Measurements from ENCODE around the gene PTGIS.

The PTGIS gene

DNA sequence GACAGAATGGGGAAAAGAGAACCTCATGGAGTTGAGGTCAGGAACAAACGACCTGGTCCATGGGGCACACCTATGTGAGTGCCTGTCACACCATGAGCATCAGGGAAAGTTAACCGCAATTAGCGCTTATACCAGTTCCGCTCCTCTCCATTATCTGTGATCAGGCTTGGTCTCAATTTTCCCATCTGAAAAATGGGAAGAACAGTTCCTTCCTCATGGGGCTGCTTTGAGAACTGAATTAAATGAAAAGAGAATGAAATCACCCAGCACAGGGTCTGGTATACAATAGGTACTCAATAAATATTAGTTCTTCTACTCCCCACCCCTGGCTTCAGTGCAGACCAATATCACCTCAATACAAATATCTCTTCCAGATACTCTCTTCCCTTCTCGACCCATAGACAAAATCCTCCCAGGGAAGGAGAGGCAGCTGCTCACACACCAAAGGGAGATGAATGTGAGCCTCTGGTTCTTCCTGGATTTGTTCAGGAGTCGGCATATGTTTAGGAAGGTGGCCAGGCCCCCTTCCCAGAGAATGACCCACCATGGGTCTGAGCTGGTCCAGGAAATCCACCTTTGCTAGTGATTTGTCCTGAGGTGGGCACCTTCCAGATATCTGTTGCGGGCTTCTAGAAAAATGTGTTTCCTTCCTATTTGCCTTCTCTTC lies 2.4 kb upstream of the PTGIS start:
- Histone ChIP-seq H3K27me3 (ENCODE audit: insufficient read depth, low read length, poor library complexity) (peaks cover 12% of the 10 kb centered on the region), H3K4me3 (ENCODE audit: low read depth in 1 of 2, low read length in 2 of 2) (no peak overlapping the region), H3K36me3 (ENCODE audit: insufficient read depth, low read length) (no peaks in the 10 kb centered on the region), H3K9me3 (ENCODE audit: insufficient read depth, low read length, severe bottlenecking) (no peaks in the 10 kb centered on the region), H2AFZ (ENCODE audit: low read depth, low read length) (no peak overlapping the region), H3K79me2 (ENCODE audit: insufficient read depth, low read length) (no peaks in the 10 kb centered on the region), H3K9ac (ENCODE audit: low read depth, low read length) (no peak overlapping the region), H3K4me1 (ENCODE audit: insufficient read depth, low read length) (peaks cover 9% of the 10 kb centered on the region), H3K4me2 (ENCODE audit: insufficient read depth, low read length) (no peak overlapping the region), H4K20me1 (ENCODE audit: insufficient read depth, low read length) (no peaks in the 10 kb centered on the region), H3K27ac (ENCODE audit: low read length) (no peak overlapping the region)
- DNase-seq (no peak), ATAC-seq (ENCODE audit: insufficient read depth, low read depth) (no peak)
- TF ChIP-seq, protein P1, sequence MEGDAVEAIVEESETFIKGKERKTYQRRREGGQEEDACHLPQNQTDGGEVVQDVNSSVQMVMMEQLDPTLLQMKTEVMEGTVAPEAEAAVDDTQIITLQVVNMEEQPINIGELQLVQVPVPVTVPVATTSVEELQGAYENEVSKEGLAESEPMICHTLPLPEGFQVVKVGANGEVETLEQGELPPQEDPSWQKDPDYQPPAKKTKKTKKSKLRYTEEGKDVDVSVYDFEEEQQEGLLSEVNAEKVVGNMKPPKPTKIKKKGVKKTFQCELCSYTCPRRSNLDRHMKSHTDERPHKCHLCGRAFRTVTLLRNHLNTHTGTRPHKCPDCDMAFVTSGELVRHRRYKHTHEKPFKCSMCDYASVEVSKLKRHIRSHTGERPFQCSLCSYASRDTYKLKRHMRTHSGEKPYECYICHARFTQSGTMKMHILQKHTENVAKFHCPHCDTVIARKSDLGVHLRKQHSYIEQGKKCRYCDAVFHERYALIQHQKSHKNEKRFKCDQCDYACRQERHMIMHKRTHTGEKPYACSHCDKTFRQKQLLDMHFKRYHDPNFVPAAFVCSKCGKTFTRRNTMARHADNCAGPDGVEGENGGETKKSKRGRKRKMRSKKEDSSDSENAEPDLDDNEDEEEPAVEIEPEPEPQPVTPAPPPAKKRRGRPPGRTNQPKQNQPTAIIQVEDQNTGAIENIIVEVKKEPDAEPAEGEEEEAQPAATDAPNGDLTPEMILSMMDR (IDR thresholded peaks at IDR 0.05; ENCODE audit: borderline replicate concordance, extremely low read depth, low read length, poor library complexity, severe bottlenecking): no peak
- no peak for TF ChIP-seq EZH2 (IDR thresholded peaks at IDR 0.05; ENCODE audit: borderline replicate concordance, low read depth, low read length, severe bottlenecking)

DNA sequence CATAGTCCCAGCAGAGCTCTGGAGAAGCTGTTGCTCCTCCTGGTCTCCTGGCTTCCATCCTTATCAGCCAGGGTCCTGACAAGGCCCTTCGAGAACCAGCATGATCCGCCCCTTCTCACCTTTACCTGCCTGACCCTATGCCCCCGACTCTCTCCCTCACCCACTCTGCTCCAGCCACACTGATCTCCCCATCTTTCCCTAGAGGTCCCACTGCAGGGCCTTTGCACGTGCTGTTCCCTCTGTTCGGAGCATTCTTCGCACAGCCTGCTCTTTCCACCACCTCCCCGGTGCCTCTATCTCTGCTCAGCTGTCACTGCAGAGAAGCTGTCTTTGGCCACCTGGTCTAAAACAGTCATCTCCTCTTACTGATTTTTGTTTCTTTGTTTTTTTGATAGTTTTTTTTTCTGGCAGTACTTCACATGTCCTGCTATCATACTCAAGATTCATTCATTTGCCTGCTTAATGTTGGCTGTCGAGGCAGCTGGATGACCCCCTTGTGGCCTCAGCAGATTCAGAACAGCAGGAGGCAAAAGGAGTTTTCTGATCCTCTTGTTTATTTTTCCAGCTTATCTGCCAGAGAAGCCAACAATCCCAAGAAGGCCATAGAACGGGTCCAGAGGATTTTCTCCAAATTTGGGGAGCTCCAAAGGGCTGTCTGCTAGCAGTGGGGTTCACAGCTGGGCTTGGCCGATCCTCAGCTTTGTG lies 1.6 kb upstream of the PTGIS start:
- no peak for DNase-seq
- Histone ChIP-seq H3K79me2 (ENCODE audit: insufficient read depth, low read length) (no peaks in the 10 kb centered on the region), H3K27ac (ENCODE audit: low read length) (no peak overlapping the region), H3K9me3 (ENCODE audit: insufficient read depth, low read length, severe bottlenecking) (no peaks in the 10 kb centered on the region), H3K4me3 (ENCODE audit: low read depth in 1 of 2, low read length in 2 of 2) (no peak overlapping the region), H3K4me1 (ENCODE audit: insufficient read depth, low read length) (peaks cover 9% of the 10 kb centered on the region), H2AFZ (ENCODE audit: low read depth, low read length) (no peak overlapping the region), H3K9ac (ENCODE audit: low read depth, low read length) (no peak overlapping the region), H3K27me3 (ENCODE audit: insufficient read depth, low read length, poor library complexity) (peaks cover 12% of the 10 kb centered on the region), H3K36me3 (ENCODE audit: insufficient read depth, low read length) (no peaks in the 10 kb centered on the region), H3K4me2 (ENCODE audit: insufficient read depth, low read length) (no peak overlapping the region), H4K20me1 (ENCODE audit: insufficient read depth, low read length) (no peaks in the 10 kb centered on the region)
- no peak for ATAC-seq (ENCODE audit: insufficient read depth, low read depth)
- TF ChIP-seq, protein P1 (IDR thresholded peaks at IDR 0.05; ENCODE audit: borderline replicate concordance, extremely low read depth, low read length, poor library complexity, severe bottlenecking): no peak
- TF ChIP-seq EZH2 (IDR thresholded peaks at IDR 0.05; ENCODE audit: borderline replicate concordance, low read depth, low read length, severe bottlenecking): no peak

DNA sequence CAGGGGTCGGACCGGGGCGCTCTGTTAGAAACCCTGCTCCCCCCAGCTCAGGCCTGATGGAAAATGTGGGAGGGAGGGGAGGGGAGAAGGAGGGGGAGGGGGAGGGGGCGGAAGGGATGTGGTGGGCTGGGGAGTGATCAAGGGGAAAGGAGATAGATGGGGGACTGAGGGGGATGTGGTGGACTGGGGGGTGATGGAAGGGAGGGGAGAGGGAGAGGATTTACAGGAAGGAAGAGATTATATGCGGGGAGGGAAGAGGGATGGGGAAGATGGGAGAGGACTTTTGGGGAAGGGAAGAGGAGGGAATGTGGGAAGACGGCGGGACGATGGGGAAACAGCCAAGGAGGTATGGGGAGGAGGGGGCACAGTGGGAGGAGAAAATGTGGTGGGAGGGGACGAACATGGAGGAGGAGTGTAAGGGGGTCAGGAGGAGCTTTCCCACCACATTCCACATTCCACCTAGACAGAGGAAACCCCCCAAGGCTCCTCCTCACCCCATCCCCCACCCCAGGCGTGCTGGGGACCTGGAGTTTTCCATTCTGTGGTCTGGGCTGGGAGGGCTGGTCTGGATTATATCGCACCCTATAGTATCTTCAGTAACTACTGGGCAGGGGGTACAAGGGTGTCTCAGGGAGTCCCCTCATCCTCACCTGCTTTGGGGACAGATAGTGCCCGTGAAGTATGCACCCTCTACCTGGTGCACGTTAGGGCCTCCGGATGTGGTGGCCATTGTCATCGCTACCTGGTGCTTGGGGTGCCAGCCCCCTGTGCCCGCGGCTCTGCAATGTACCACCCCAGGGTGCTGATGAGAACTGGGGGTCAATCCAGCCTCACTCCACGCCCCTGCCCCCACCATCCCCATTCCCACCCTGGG lies 578 bp upstream of the PTGIS start:
- Histone ChIP-seq H3K36me3 (ENCODE audit: insufficient read depth, low read length) (no peaks in the 10 kb centered on the region), H3K27me3 (ENCODE audit: insufficient read depth, low read length, poor library complexity) (peaks cover 12% of the 10 kb centered on the region), H3K9ac (ENCODE audit: low read depth, low read length) (no peak overlapping the region), H3K79me2 (ENCODE audit: insufficient read depth, low read length) (no peaks in the 10 kb centered on the region), H3K9me3 (ENCODE audit: insufficient read depth, low read length, severe bottlenecking) (no peaks in the 10 kb centered on the region), H3K4me1 (ENCODE audit: insufficient read depth, low read length) (peaks cover 5% of the 10 kb centered on the region), H4K20me1 (ENCODE audit: insufficient read depth, low read length) (no peaks in the 10 kb centered on the region), H2AFZ (ENCODE audit: low read depth, low read length) (no peak overlapping the region), H3K4me2 (ENCODE audit: insufficient read depth, low read length) (no peak overlapping the region), H3K27ac (ENCODE audit: low read length) (no peak overlapping the region), H3K4me3 (ENCODE audit: low read depth in 1 of 2, low read length in 2 of 2) (no peak overlapping the region)
- TF ChIP-seq, protein P1 (IDR thresholded peaks at IDR 0.05; ENCODE audit: borderline replicate concordance, extremely low read depth, low read length, poor library complexity, severe bottlenecking): no peak
- TF ChIP-seq EZH2 (IDR thresholded peaks at IDR 0.05; ENCODE audit: borderline replicate concordance, low read depth, low read length, severe bottlenecking): no peak
- ATAC-seq (ENCODE audit: insufficient read depth, low read depth) (no peak), DNase-seq (no peak)

All from DND-41 (cell line).